A673 (cell line): ENCODE measurements around the gene ZNF230. TPM values are rescaled to one million over a fixed set of nuclear protein-coding genes. Genes with fewer than 3 reads are reported as not detected.

Experiments used
- BruUV-seq: library from RNA; stranded (reverse); fragments of 400-500 nt; replicated peaks from 2 replicates; lab custom pipeline; 2021; lab: Mats Ljungman, UMichigan
- CTCF ChIA-PET: fragments of 300-600 bp; sonication (Branson Sonifier 250); formaldehyde crosslinking; loops from one replicate; lab custom pipeline; 2022; ENCODE audit warnings: antibody characterized with exemption; lab: Charles Lee
- POLR2A ChIA-PET: fragments of 300-600 bp; sonication (Branson Sonifier 250); formaldehyde crosslinking; loops from one replicate; lab custom pipeline; 2022; ENCODE audit warnings: antibody characterized with exemption; ENCODE audit not compliant: low non-redundant PET; lab: Charles Lee
- DNase-seq: peaks from one replicate; pipeline ENCODE4 v3.0.0-alpha.2; 2015; ENCODE audit warnings: low spot score
- H3K27ac ChIP-seq: fragments of 200-600 bp; sonication (generic); 2 replicates; pipeline ENCODE4 v1.5.1; 2016; ENCODE audit warnings: mixed run types, low read depth, mild to moderate bottlenecking, mixed read lengths, antibody characterized with exemption, low read length; ENCODE audit not compliant: poor library complexity, severe bottlenecking
- H3K27me3 ChIP-seq: fragments of 200-600 bp; sonication (generic); replicated peaks from 2 replicates; pipeline ENCODE4 v1.6.1; 2017; ENCODE audit warnings: mixed run types, low read depth, mild to moderate bottlenecking, mixed read lengths, antibody characterized with exemption, low read length; ENCODE audit not compliant: insufficient read depth, poor library complexity
- H3K36me3 ChIP-seq: fragments of 200-600 bp; sonication (generic); 2 replicates; pipeline ENCODE4 v1.6.1; 2016; ENCODE audit warnings: mixed run types, mild to moderate bottlenecking, mixed read lengths, antibody characterized with exemption, low read length; ENCODE audit not compliant: insufficient read depth, poor library complexity, severe bottlenecking
- H3K4me1 ChIP-seq: fragments of 200-600 bp; sonication (generic); 2 replicates; pipeline ENCODE4 v1.6.1; 2017; ENCODE audit warnings: mixed run types, mild to moderate bottlenecking, mixed read lengths, antibody characterized with exemption, low read length; ENCODE audit not compliant: insufficient read depth, poor library complexity, severe bottlenecking
- H3K4me3 ChIP-seq: fragments of 200-600 bp; sonication (generic); 2 replicates; pipeline ENCODE4 v1.5.1; 2016; ENCODE audit warnings: low read depth, mixed run types, mild to moderate bottlenecking, mixed read lengths, low read length; ENCODE audit not compliant: poor library complexity, severe bottlenecking
- H3K9me3 ChIP-seq: fragments of 200-600 bp; sonication (generic); 2 replicates; pipeline ENCODE4 v1.6.1; 2016; ENCODE audit warnings: mixed run types, low read depth, mild to moderate bottlenecking, mixed read lengths, antibody characterized with exemption, low read length; ENCODE audit not compliant: poor library complexity, severe bottlenecking
- CTCF ChIP-seq: fragments of 300-800, 200-600 bp; sonication (generic); conservative IDR thresholded peaks from 2 replicates; pipeline ENCODE4 v1.5.1; 2017; ENCODE audit warnings: low read depth, mild to moderate bottlenecking, antibody characterized with exemption, low read length, moderate library complexity, mixed read lengths
- EZH2 ChIP-seq: fragments of 200-600 bp; sonication (generic); IDR thresholded peaks from 2 replicates; pipeline ENCODE4 v1.6.1; 2017; ENCODE audit warnings: borderline replicate concordance, low read depth, mild to moderate bottlenecking, mixed read lengths, antibody characterized with exemption, low read length; ENCODE audit not compliant: poor library complexity, severe bottlenecking
- intact Hi-C: fragments of 100-400 bp; cut with micrococcal nuclease; formaldehyde crosslinking; loops from one replicate; pipeline ENCODE4 v1.10.0; 2022; ENCODE audit not compliant: unreplicated experiment
- total RNA-seq: library from RNA; stranded (reverse); gene quantifications from 2 replicates; pipeline ENCODE4 v1.2.3, GENCODE V29; 2021

The ZNF230 gene
- total RNA-seq, 1 experiment from 2014 or later, result 5.4 TPM

DNA sequence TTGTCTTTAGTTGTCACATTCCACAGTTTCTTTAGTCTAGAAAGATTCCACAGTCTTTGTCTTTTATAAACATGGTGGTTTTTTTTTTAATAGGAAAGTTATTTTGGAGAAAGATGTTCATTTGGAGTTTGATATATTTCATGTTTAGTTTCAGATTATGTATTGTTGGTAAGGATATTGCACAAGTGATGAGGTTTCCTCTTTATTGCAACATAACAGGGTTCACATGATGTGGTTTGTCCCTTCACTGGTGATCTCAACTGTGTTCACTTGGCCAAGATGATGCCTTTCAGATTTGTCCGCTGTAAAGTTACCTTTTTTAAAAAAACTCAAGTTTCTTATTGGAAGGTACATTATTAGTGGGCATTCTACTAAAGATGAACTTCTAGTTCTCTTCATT is 3.2 kb downstream of the ZNF230 start:
- DNase-seq, result no peak
- Histone ChIP-seq H3K4me3 (no peak overlapping the region), H3K9me3 (peaks cover 30% of the 10 kb centered on the region), H3K27ac (no peak overlapping the region), H3K4me1 (peaks cover 3% of the 10 kb centered on the region), H3K36me3 (peaks cover 37% of the 10 kb centered on the region), H3K27me3 (no peaks in the 10 kb centered on the region)
- no peak for TF ChIP-seq CTCF
- TF ChIP-seq EZH2, result no peak
- CTCF ChIA-PET, result no interaction called here
- BruUV-seq, result no TSS peak
- intact Hi-C loops, result no loop called here
- POLR2A ChIA-PET, result no interaction called here

- H3K4me1 ChIP-seq, result peaks cover 3% of the 10 kb centered on the region
- no TSS peak for BruUV-seq
- H3K36me3 ChIP-seq, result peaks cover 51% of the 10 kb centered on the region
- no peak overlapping the region for H3K4me3 ChIP-seq
- H3K9me3 ChIP-seq, result peaks cover 43% of the 10 kb centered on the region
- no peaks in the 10 kb centered on the region for H3K27me3 ChIP-seq
- no peak for DNase-seq
- ChIA-PET POLR2A (no interaction called here), CTCF (no interaction called here)
- no peak overlapping the region for H3K27ac ChIP-seq
- intact Hi-C loops, result no loop called here
- no peak for TF ChIP-seq EZH2
- TF ChIP-seq CTCF, result no peak
These were observed 4.7 kb downstream of the ZNF230 start for GRCh38 chr19:44007473-44007872.

GRCh38 chr19:44010468-44010867 is 7.7 kb downstream of the ZNF230 start:
- H3K27ac ChIP-seq, result no peak overlapping the region
- CTCF ChIA-PET, result no interaction called here
- intact Hi-C loops, result no loop called here
- H3K9me3 ChIP-seq, result peaks cover 43% of the 10 kb centered on the region
- H3K27me3 ChIP-seq, result no peaks in the 10 kb centered on the region
- POLR2A ChIA-PET, result no interaction called here
- H3K4me3 ChIP-seq, result no peak overlapping the region
- peaks cover 51% of the 10 kb centered on the region for H3K36me3 ChIP-seq
- H3K4me1 ChIP-seq, result no peaks in the 10 kb centered on the region
- no peak for DNase-seq
- TF ChIP-seq CTCF (no peak), EZH2 (no peak)
- BruUV-seq, result no TSS peak
